ENCODE results near the gene KIAA0319L. TPM values are rescaled to one million over a fixed set of nuclear protein-coding genes. Genes with fewer than 3 reads are reported as not detected.
"Not testable (repeated sequence)": the region's sequence is repeated elsewhere in the genome, so short reads cannot be mapped to it uniquely, and the experiment has no call there.

The KIAA0319L gene
- total RNA-seq, 1 experiment from 2014 or later: 15.7 TPM

DNA sequence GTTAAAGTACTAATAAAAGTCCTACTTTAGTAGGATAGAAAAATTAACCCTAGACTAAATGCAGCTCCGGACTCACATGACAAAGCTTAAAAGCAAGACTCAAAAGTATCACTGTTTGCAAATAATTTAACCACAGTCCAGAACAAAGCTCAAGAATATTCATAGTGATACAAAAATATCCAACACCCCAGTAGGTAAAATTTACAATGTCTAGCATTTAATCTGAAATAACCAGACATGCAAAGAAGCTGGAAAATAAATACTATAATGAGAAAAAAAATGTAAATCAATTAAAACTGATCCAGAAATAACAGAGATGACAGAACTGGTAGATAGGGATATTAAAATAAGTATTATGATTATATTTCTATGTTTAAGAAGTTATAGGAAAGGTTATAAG, 67.0 kb downstream of the KIAA0319L start:
- DNase-seq (ENCODE audit: low spot score): no peak

DNA sequence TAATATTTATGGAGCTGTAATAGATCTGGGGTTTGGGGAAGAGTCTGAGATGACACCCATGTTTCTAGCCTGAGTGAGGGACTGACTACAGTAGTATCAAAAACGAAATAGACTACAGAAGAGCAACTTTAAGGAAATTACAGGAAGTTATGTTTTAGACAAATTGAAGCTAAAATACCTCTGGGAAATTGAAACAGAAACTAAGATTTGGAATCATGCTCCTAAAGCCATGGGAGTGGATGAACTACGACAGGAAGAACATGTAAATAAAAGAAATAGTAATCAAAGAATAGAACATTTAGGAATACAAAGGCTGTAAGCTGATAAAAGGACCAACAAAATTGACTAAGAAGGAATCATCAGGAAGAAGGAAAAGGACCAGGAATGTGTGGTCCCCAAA, 68.9 kb downstream of the KIAA0319L start:
- DNase-seq (ENCODE audit: low spot score): no peak

GRCh38 chr1:35486858-35487408, 70.3 kb downstream of the KIAA0319L start:
- no peak for DNase-seq (ENCODE audit: low spot score)

DNA sequence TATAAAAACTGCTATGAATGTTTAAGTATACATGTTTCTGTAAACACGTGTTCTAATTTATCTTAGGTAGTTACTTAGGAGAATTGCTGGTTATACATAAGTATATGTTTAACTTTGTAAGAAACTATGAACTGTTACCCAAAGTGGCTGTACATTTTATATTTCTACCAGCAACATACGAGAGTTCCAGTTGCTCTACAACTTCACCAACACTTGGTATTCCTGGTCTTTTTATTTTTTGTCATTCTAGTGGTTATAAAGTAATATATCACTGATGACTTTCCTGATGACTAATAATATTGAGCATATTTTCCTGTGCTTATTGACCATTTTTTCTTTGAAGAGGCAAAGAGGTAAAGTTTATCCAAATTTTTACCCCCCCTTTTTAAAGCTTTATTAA, 76.0 kb downstream of the KIAA0319L start:
- no peak for DNase-seq (ENCODE audit: low spot score)

GRCh38 chr1:35477870-35478269, 79.3 kb downstream of the KIAA0319L start:
- DNase-seq (ENCODE audit: low spot score): no peak

GRCh38 chr1:35475856-35476674, 81.1 kb downstream of the KIAA0319L start:
- DNase-seq (ENCODE audit: low spot score): no peak

GRCh38 chr1:35475356-35475755, 81.8 kb downstream of the KIAA0319L start:
- DNase-seq (ENCODE audit: low spot score): no peak

DNA sequence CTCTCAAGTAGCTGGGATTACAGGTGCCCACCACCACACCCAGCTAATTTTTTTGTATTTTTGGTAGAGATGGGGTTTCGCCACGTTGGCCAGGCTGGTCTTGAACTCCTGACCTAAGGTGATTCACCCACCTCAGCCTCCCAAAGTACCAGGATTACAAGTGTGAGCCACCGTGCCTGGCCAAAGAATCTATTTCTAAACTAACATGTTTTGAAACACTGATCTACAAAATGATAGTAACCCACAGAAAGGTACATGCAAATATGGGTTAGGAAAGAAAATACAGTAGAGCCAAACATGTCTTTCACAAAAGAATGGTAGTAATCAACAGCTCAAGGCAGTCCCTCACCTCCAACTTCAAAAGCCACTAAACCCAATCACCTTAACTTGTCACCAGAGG, 84.0 kb downstream of the KIAA0319L start:
- DNase-seq (ENCODE audit: low spot score): not testable (repeated sequence)

GRCh38 chr1:35470977-35471613, 86.1 kb downstream of the KIAA0319L start:
- DNase-seq (ENCODE audit: low spot score): no peak

- DNase-seq (ENCODE audit: low spot score): no peak
Measured at GRCh38 chr1:35466120-35466519, 91.1 kb downstream of the KIAA0319L start.

- DNase-seq (ENCODE audit: low spot score): not testable (repeated sequence)
Measured at GRCh38 chr1:35463749-35464148, 93.5 kb downstream of the KIAA0319L start.

DNA sequence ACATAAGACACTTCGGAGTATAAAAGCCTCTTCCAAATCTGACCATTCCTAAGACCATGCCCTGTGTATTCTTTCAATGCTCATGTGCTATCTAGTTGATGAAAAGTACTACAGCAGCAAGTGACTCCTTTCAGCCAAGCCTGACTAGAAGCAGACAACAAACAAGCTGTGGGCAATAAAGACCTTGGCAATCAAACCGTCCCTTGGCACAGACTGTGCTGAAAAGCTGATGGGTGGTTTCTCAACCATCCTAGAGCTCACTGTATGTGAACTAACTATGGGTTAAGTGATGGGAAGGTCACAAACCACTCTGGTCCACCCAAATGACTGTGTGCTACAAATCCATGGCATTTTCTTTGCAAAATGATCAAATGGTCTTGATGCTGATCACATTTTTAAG, 94.0 kb downstream of the KIAA0319L start:
- DNase-seq (ENCODE audit: low spot score): no peak

DNA sequence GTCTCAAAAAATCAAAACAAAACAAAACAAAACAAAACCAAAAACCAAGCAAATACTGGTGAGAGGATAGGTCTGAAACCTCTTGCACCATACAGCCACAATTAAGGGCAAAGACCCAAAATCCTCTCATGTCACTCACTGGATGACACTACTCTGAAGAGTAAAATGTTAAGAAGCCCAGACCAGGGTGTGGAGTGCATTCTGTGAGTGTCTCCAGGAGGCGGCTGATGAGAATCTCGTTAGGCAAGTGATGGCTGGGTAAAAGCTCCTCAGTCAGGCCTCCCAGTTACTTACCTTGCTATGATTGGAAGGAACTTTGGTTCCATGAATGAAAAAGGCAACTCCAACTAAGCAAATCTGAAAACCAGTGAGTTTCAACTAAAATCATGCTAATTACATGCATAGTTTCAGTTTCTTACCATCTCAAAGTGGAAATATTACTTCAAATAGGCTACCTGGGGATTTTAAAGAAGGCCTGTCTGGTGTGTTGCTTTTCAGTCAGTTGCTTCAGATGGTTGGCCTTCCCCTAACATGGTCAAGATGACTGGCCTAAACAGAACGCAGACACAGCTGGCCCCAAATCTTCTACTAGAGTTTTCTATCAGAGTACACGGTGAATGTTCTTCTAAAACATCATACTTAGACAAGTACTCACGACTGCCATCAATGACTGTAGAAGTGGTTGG, 95.1 kb downstream of the KIAA0319L start:
- DNase-seq (ENCODE audit: low spot score): no peak

- no peak for DNase-seq (ENCODE audit: low spot score)
Measured at GRCh38 chr1:35460796-35461195, 96.4 kb downstream of the KIAA0319L start.

DNA sequence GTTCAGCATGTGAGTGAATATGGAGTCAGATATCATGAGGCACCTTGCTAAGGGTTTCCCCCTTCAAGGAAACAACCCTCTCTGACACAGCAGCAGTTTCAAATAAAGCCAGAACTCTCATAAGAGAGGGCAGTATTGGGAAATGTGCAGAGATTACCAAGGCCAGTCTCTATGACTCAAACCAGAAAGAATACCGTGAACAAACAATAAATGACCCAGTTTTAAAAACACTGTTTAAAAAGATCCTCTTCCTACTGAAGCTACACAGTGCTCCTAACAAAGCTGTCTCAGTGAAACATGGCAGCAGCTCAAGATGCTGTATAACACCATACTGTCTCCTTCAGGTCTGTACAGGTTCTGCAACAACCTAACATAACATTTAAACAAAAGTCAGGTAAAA, 102.6 kb downstream of the KIAA0319L start:
- no peak for DNase-seq (ENCODE audit: low spot score)

DNA sequence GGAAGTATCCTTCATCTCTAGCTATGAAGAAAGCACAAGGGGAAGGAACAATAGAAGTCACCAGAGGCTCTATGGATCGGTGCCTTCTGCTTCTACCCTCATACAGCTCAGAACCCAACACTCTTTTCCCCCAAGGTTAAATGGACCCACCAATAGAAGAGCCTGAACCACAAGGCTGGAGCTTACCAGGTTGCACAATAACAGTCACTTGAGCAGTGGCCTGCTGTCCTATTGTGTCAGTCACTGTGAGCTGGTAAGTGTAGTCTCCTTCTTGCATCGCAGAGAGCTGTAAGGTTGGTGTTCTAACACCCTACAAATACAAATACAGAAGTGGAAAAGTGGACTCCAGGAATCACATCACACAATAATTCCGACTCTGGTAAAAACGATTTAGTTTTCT, 103.0 kb downstream of the KIAA0319L start:
- no peak for DNase-seq (ENCODE audit: low spot score)

DNA sequence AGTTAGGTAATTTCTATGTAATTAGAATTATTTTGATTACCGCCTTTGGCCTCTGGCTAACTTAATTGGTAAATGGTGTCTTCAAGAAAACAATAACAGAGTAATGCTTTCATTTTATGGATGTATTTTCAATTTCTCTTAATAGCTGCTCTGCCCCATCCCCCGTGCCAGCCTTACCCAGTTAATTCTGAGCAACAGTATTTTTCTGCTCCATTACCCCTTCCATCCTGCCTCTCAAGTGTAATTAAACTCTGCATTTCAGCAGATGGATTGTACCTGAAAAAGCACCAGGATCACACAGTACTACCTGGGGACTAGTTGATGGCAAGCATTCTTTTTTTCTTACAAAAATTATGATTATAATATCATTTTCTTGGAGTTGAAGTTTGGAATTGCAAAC, 104.2 kb downstream of the KIAA0319L start:
- DNase-seq (ENCODE audit: low spot score): no peak

GRCh38 chr1:35452106-35452774, 105.0 kb downstream of the KIAA0319L start:
- no peak for DNase-seq (ENCODE audit: low spot score)

GRCh38 chr1:35451125-35451528, 106.1 kb downstream of the KIAA0319L start:
- peak; percentile 57 for DNase-seq (ENCODE audit: low spot score)

GRCh38 chr1:35449334-35450008, 107.7 kb downstream of the KIAA0319L start:
- peak; percentile 74 for DNase-seq (ENCODE audit: low spot score)

DNA sequence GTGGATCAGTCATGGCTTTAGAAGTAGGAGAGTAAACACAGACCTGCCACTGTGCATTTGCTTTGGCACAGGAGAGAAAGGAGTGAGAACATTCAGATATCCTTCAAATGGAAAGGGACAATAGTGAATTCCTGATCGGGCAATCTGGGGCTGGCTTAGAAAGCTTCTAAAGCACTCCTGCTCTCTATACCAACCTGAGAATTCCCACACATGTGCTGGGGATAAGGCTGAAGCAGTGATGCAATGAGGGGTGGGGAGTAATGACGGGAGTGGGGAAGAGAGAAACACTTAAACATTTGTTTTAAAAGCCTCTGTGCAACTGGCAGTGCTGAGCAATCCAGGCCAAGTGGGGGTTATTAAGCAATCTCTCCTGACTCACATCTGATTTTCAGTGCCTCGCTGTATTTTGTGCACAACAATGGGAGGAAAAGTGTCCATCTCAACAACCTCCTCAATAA, 108.8 kb downstream of the KIAA0319L start:
- DNase-seq (ENCODE audit: low spot score): peak; percentile 71
